ENCODE results near the gene BAAT. TPM values are rescaled to one million over a fixed set of nuclear protein-coding genes. Genes with fewer than 3 reads are reported as not detected.
"Not testable (repeated sequence)": the region's sequence is repeated elsewhere in the genome, so short reads cannot be mapped to it uniquely, and the experiment has no call there.

The BAAT gene
- 0.08 TPM for total RNA-seq (2021; ENCODE audit: unreplicated experiment)
- polyA plus RNA-seq (2012; ENCODE audit: insufficient read length): not detected
- Bru-seq, nascent RNA: percentile 37 among the genes with signal in this experiment
- percentile 33 among the genes with signal in this experiment for BruChase-seq, experiment 1, labeled RNA remaining after a 2-hour chase
- percentile 19 among the genes with signal in this experiment for BruChase-seq, experiment 2, labeled RNA remaining after a 6-hour chase
- long read RNA-seq: 0 reads

DNA sequence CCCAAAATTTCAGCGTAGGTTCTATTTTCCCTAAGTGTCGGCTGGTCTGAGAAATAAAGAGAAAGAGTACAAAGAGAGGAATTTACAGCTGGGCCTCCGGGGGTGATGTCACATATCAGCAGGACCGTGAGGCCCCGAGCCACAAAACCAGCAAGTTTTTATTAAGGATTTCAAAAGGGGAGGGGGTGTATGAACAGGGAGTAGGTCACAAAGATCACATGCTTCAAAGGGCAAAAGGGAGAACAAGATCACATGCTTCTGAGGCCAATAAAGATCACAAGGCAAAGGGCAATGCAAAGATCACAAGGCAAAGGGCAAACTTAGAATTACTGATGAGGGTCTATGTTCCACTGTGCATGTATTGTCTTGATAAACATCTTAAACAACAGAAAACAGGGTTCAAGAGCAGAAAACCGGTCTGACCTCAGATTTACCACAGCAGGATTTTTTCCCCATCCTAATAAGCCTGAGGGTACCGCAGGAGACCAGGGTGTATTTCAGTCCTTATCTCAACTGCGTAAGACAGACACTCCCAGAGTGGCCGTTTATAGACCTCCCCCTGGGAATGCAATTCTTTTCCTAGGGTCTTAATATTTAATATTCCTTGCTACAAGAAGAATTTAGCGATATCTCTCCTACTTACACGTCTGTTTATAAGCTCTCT is at the start of gene BAAT:
Gene BAAT, minus strand, starts transcription at position 134 of the 664 bp plus-strand sequence. CDS start 13,602 bp downstream, outside the sequence.
- in situ Hi-C loops (cut with HindIII; ENCODE audit: low pct_unique_long_range_greater_than_20kb, low sequenced_read_pairs); H3K27ac ChIP-seq (ENCODE audit: low read length); CTCF ChIA-PET; H3K9me3 ChIP-seq (ENCODE audit: control insufficient read depth, insufficient read depth, low read depth, low read length); ATAC-seq; BruUV-seq (replicated peaks); DNase-seq (ENCODE audit: low read depth, low spot score); H3K27me3 ChIP-seq (ENCODE audit: control insufficient read depth, insufficient read depth, low read length); intact Hi-C loops (cut with micrococcal nuclease; ENCODE audit: unreplicated experiment); H3K4me3 ChIP-seq (ENCODE audit: low read depth in 2 of 2, low read length in 2 of 2); H3K4me1 ChIP-seq (ENCODE audit: control insufficient read depth, insufficient read depth, low read length); POLR2A ChIA-PET: not testable (repeated sequence)
- H3K36me3 ChIP-seq (ENCODE audit: control insufficient read depth, insufficient read depth, low read length): peaks cover 13% of the 10 kb centered on the region; the same call in 1 of the 2 replicates

DNA sequence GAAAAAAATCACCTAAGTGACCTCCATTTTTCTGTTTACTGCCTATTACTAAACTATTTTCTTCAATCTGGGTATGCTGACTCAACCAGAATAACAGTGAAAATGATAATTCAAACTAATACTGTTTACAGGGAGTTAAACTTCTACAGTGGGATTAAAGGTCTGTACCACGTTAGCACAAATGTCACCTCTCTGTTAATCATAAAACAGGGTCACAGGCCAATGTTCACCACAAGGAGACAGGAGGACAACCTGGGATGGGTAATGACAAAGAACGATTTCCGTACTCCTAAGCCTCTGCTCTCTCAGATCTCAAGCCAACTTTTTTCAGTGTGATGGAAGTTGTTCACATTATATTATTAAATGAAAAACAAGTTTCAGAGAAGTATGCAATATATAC is 48.4 kb upstream of the BAAT start:
- no peak for ATAC-seq
- Histone ChIP-seq H3K4me3 (ENCODE audit: low read depth in 2 of 2, low read length in 2 of 2) (no peak overlapping the region), H3K27me3 (ENCODE audit: control insufficient read depth, insufficient read depth, low read length) (peaks cover 5% of the 10 kb centered on the region; the same call in 1 of the 2 replicates), H3K27ac (ENCODE audit: low read length) (no peak overlapping the region), H3K4me1 (ENCODE audit: control insufficient read depth, insufficient read depth, low read length) (no peaks in the 10 kb centered on the region), H3K36me3 (ENCODE audit: control insufficient read depth, insufficient read depth, low read length) (no peaks in the 10 kb centered on the region), H3K9me3 (ENCODE audit: control insufficient read depth, insufficient read depth, low read depth, low read length) (no peaks in the 10 kb centered on the region)
- DNase-seq (ENCODE audit: low read depth, low spot score): no peak
- TF ChIP-seq TCF7L2 (IDR thresholded peaks at IDR 0.05; ENCODE audit: low read depth, low read length): no peak
- POLR2A ChIA-PET: no interaction called here
- intact Hi-C loops (cut with micrococcal nuclease; ENCODE audit: unreplicated experiment): no loop called here
- BruUV-seq (replicated peaks): no TSS peak
- in situ Hi-C loops (cut with HindIII; ENCODE audit: low pct_unique_long_range_greater_than_20kb, low sequenced_read_pairs): no loop called here
- CTCF ChIA-PET: no interaction called here

DNA sequence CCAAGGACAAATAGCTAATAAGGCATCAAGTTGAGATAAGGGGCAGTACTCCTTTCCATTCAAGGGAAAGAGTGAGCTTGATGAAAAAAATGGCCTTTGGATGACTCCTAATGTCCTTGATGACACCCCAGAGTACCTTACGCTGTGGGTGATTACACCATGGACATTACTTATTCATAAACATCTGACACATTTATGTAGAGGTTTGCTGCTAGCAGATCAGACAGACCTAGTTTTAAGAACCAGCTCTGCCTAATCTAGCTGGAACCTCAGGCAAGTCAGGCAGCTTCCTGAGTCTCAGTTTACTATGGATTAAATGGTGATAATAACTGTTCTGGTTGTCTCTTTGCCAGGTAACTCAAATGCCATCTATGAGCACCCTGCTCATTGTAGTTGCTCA is 47.9 kb upstream of the BAAT start:
- Histone ChIP-seq H3K27ac (ENCODE audit: low read length) (no peak overlapping the region), H3K9me3 (ENCODE audit: control insufficient read depth, insufficient read depth, low read depth, low read length) (no peaks in the 10 kb centered on the region), H3K36me3 (ENCODE audit: control insufficient read depth, insufficient read depth, low read length) (no peaks in the 10 kb centered on the region), H3K4me3 (ENCODE audit: low read depth in 2 of 2, low read length in 2 of 2) (no peak overlapping the region), H3K4me1 (ENCODE audit: control insufficient read depth, insufficient read depth, low read length) (no peaks in the 10 kb centered on the region), H3K27me3 (ENCODE audit: control insufficient read depth, insufficient read depth, low read length) (peaks cover 7% of the 10 kb centered on the region; the same call in 1 of the 2 replicates)
- no peak for ATAC-seq
- DNase-seq (ENCODE audit: low read depth, low spot score): no peak
- in situ Hi-C loops (cut with HindIII; ENCODE audit: low pct_unique_long_range_greater_than_20kb, low sequenced_read_pairs): no loop called here
- TF ChIP-seq, protein P1, sequence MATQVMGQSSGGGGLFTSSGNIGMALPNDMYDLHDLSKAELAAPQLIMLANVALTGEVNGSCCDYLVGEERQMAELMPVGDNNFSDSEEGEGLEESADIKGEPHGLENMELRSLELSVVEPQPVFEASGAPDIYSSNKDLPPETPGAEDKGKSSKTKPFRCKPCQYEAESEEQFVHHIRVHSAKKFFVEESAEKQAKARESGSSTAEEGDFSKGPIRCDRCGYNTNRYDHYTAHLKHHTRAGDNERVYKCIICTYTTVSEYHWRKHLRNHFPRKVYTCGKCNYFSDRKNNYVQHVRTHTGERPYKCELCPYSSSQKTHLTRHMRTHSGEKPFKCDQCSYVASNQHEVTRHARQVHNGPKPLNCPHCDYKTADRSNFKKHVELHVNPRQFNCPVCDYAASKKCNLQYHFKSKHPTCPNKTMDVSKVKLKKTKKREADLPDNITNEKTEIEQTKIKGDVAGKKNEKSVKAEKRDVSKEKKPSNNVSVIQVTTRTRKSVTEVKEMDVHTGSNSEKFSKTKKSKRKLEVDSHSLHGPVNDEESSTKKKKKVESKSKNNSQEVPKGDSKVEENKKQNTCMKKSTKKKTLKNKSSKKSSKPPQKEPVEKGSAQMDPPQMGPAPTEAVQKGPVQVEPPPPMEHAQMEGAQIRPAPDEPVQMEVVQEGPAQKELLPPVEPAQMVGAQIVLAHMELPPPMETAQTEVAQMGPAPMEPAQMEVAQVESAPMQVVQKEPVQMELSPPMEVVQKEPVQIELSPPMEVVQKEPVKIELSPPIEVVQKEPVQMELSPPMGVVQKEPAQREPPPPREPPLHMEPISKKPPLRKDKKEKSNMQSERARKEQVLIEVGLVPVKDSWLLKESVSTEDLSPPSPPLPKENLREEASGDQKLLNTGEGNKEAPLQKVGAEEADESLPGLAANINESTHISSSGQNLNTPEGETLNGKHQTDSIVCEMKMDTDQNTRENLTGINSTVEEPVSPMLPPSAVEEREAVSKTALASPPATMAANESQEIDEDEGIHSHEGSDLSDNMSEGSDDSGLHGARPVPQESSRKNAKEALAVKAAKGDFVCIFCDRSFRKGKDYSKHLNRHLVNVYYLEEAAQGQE (IDR thresholded peaks at IDR 0.05; ENCODE audit: insufficient read depth in 1 of 2, low read depth in 2 of 2, low read length in 1 of 2): no peak
- TF ChIP-seq SIN3A (IDR thresholded peaks at IDR 0.05; ENCODE audit: borderline replicate concordance, insufficient read depth, low read depth, low read length) (no peak), TCF7L2 (IDR thresholded peaks at IDR 0.05; ENCODE audit: low read depth, low read length) (no peak), POLR2AphosphoS5 (IDR thresholded peaks at IDR 0.05; ENCODE audit: low read depth, low read length) (no peak)
- TF ChIP-seq, protein P2, sequence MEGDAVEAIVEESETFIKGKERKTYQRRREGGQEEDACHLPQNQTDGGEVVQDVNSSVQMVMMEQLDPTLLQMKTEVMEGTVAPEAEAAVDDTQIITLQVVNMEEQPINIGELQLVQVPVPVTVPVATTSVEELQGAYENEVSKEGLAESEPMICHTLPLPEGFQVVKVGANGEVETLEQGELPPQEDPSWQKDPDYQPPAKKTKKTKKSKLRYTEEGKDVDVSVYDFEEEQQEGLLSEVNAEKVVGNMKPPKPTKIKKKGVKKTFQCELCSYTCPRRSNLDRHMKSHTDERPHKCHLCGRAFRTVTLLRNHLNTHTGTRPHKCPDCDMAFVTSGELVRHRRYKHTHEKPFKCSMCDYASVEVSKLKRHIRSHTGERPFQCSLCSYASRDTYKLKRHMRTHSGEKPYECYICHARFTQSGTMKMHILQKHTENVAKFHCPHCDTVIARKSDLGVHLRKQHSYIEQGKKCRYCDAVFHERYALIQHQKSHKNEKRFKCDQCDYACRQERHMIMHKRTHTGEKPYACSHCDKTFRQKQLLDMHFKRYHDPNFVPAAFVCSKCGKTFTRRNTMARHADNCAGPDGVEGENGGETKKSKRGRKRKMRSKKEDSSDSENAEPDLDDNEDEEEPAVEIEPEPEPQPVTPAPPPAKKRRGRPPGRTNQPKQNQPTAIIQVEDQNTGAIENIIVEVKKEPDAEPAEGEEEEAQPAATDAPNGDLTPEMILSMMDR (IDR thresholded peaks at IDR 0.05): no peak
- POLR2A ChIA-PET: no interaction called here
- intact Hi-C loops (cut with micrococcal nuclease; ENCODE audit: unreplicated experiment): no loop called here
- BruUV-seq (replicated peaks): no TSS peak
- CTCF ChIA-PET: no interaction called here
